Measurements from ENCODE around the gene TFEB.

TFEB gene

DNA sequence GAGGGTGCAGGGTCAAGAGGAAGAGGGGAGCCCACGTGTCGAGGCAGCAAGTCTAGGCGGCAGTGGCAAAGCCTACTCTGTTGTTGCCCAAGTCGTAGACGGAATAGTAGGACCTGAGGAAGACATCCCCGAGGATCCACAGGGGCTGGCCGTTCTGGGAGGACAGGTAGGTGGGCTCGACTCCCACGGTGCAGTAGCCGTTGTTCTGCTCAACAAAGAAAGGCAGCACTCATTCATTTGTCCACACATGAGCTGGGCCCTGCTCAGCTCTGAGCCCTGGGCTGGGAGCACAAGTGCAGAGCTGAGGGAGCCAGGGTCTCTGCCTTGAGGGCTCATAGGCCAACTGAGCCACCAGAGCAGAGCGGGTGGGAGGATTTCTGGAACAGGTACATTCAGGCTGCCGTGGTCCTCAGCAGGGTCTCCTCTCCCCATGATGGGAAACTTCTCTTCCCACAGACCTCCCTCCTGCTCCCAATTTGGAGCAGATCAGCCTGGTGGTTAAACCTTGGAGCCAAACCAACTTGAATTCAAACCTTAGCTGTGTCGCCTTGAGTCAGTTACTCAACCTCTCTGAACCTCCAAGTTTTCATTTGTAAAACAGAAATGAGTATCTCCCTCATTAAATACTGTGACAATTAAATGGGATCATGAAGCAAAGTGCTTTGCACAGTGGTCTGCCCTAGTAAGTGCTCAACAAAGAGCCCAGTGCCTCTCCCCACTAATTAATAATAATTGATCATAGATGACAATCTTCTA, 1.6 kb upstream of the TFEB start:
- DNase-seq, result no peak

DNA sequence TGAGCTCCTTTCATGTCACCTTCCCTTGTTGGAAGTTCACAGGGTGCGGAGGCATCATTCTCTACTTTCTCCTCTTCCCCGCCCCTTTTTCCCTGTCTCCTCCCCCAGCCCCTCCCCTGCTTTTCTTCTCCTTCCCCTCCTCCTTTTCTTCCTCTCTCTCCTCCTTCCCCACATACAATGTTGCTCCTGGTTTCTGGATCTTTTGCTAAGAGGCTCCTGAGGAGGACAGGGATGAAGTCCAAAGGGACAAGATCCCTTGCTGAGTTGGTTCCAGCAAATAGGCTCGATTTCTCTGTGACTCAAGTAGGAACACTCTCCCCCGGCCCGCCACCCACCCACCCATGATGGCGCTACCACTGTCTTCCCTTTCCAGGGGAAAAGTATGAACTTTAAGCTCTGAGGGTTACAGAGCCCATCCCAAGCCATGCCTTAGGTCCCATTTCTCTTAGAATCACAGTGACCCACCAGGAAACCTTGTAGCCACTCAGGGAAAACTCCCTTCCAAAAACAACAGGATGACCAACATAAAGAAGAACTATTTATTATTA, 852 bp upstream of the TFEB start:
- DNase-seq, result no peak

GRCh38 chr6:41734666-41735426, 562 bp downstream of the TFEB start:
- peak; percentile 71 to 72 for DNase-seq

GRCh38 chr6:41733707-41734665, 1.4 kb downstream of the TFEB start:
- peak; percentile 75 to 81 for DNase-seq

- DNase-seq, result no peak
Measured at GRCh38 chr6:41733360-41733706, 2.1 kb downstream of the TFEB start.

- peak; percentile 75 to 79 for DNase-seq
Measured at GRCh38 chr6:41732591-41733359, 2.6 kb downstream of the TFEB start.

GRCh38 chr6:41732149-41732548, 3.3 kb downstream of the TFEB start:
- no peak for DNase-seq

- DNase-seq, result no peak
Measured at GRCh38 chr6:41731561-41732086, 3.8 kb downstream of the TFEB start.

DNA sequence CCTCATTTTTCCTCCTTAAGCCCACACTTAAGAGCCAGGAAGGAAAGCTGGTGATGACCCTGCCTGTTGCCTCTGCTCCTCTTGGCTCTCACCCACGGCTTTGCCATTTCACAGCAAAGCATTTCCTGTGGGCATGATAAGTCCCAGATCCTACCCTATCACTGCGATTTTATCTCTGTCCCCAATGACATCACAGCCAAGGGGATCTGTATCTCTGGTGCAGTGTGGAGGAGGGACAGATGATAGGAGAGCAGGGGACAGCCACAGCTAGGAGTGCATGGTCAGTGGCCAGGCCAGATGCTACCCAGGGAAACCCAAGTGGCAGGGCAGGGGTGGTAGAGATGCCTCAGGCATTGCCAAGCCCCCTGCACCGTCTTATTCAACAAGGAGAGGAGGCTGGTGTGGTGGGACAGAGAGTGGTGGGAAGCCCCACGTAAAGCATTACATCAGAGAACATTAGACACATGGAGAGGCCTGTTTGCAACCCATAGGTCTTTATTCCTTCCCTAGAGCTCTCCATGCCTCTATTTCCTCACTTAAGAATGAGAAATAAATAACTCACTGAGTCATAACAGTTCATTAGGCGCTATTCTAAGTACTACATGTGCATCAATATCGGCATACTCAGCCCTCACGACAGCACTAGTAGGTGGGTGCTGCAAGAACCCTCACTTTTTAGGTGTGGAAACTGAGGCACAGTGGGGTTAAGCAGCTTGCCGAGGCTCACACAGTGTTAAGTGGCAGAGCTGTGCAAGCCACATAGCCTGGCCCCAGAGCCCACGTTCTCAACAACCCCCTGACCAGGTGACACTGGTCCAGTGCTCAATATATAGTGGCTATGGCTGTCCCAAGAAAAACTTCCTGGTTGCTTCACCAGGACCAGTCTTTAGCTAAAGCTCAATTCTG, 4.6 kb downstream of the TFEB start:
- DNase-seq, result no peak

GRCh38 chr6:41729624-41730023, 5.8 kb downstream of the TFEB start:
- DNase-seq, result no peak

- no peak for DNase-seq
Measured at GRCh38 chr6:41728954-41729353, 6.5 kb downstream of the TFEB start.

- DNase-seq, result peak in 1 of 2 donors; percentile 31
Measured at GRCh38 chr6:41728073-41728936, 7.1 kb downstream of the TFEB start.

- DNase-seq, result no peak
Measured at GRCh38 chr6:41727705-41728072, 7.7 kb downstream of the TFEB start.

DNA sequence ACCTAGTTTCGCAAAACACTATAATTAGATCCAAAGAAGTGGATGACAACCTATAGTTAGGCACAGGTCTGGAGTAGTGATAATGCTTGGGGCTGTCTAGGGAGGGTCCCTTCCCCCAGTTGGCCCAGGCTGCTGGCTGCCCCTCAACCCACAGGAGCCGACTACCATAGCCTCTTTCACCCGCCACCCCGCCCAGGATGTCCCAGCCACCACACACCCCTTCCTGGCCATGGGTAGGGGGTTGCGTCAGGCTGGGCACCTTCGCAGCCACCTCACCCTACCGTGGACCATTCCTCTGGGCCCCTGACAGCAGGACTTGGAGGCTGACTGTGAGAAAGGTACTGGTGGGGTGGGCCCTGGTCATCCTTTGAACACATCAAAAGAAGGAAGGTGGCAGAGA, 8.5 kb downstream of the TFEB start:
- no peak for DNase-seq

DNA sequence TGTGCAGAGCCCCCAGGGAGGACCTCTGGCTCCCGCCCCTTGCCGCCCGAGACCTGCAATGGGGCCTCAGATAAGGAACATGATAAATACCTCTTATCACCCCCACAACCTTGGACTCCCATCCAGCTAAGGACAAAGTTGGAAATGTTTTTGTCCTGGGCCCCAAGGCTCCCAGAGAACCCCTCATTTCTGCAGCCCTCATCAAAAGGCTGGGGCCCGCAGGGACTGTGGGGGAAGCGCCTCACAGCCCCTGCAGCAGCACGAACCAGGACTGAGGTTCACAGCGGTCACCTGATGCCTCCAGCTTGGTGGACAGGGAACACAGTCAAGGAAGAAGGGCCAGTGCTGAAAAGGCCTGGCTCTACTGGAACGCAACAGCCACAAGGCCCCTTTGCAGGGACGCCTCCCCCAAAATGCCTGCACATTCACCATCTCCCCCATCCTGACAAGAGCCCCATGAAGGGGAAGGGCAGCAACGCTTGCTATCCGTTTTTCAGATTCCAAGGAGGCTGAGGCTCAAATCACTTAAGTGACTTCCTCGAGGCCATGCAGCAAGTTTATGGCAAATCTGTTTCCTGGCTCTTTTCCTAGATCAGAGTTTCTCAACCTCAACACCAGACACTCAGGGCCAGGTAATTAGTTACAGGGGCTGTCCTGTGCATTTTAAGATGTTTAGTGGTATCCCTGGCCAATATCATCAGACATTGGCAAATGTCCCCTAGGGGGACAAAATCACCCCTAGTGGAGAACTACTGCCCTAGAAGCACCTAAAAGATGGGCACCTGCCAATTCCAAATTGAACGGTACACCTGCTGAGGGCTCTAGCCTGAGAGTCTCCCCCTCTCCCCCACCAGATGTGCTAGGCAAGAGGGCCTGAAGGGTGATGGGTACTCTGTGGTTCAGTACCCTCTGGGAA, 10.6 kb downstream of the TFEB start:
- no peak for DNase-seq

GRCh38 chr6:41724228-41724580, 11.2 kb downstream of the TFEB start:
- no peak for DNase-seq

DNA sequence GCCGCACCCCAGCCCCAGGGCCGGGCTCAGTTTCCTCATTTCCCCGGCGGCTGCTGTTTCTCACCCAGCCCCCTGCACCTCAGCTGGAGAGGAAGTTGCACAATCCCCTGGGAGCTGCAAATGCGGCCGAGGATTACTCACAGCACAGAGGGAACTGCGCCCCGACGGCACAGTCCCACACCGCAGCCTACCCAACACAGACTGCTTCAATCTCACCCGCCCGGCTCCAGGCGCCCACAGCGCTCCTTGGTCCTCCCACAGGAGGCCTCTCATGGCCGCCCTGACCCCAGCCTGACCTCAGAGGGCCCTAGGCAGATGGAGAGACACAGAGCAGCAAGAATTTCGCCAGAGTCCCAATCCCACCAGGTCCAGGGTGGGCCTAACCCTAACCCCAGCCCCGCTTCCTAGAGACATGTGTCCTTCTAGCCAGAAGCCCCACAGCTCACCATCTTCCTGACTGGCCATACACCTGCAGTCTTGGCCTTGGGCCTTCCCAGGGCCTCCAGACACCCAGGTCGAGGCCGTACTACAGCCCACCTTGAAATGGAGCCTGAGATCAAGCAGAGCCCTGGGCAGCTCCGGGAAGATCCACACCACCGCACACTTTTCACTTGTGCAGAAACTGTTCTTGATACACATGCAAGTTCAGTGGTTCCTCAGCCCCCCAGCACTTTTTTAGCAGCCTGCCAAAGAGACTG, 11.7 kb downstream of the TFEB start:
- DNase-seq, result peak; percentile 16 to 86

DNA sequence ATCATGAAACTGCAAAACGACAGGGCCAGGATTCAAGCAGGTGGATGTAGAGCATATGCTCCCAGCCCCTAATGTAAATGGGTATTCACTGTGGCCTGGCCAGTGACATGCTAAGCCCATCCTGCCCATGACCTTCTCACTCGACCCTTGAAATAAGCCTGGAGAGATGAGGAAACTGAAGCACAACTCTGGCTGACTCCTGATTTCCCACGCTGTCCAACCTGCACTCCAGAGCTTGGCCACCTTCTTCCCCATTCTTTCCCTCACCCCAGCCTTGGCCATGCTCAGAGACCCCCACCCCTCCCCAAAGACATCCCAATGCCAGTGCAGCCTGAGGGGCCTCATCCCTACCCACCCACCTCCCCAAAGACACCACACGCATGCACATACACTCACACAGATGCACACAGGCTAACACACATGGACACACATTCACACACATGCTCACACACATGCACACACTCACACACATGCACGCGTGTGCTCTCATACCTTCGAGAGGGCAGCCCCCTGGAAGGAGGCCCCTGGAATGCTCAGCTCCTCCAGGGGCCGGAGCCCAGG, 12.4 kb downstream of the TFEB start:
- no peak for DNase-seq

Data from CD4-positive, alpha-beta T cell treated with Interleukin-1 beta for 1 hour (primary cell).